Esophagus muscularis mucosa (tissue), 3 donors: ENCODE measurements around the gene TSTD1.

Experiments
- POLR2A ChIP-seq: fragments of 450-650 bp; IDR thresholded peaks from one replicate; pipeline ENCODE4 v1.6.1; 2017; ENCODE audit warnings: antibody characterized with exemption, moderate library complexity, mild to moderate bottlenecking, low read depth
- TF ChIP-seq, protein P1 (sequence below), 3 experiments: fragments of 200-600 bp in 2 of 3; fragments of 450-650 bp in 1 of 3; sonication (generic) in 2 of 3; IDR thresholded peaks; one replicate each; pipeline ENCODE4 v1.5.1; 2017 to 2019; ENCODE audit warnings: antibody characterized with exemption in 3 of 3, mild to moderate bottlenecking in 2 of 3, moderate library complexity in 1 of 3

DNA sequence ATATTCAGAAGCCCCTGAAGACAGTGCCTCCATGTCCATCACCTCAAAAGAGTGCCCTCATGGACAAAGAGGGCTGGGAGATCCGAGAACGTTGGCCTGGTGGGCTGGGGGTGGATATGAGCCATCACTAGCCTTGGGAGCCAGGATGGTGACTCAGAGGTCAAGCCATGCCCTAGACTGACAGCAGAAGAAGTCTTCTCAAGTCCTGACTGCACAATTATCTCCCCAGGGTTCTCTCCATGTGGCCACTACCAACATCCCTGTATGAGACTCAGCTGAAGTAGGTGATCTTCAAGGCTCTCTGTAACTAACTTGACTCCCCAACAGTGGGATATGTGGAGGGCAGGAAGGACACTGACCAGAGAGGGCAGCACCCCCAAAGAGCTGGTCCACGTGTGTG, 14.1 kb upstream of the TSTD1 start:
- TF ChIP-seq, protein P1, sequence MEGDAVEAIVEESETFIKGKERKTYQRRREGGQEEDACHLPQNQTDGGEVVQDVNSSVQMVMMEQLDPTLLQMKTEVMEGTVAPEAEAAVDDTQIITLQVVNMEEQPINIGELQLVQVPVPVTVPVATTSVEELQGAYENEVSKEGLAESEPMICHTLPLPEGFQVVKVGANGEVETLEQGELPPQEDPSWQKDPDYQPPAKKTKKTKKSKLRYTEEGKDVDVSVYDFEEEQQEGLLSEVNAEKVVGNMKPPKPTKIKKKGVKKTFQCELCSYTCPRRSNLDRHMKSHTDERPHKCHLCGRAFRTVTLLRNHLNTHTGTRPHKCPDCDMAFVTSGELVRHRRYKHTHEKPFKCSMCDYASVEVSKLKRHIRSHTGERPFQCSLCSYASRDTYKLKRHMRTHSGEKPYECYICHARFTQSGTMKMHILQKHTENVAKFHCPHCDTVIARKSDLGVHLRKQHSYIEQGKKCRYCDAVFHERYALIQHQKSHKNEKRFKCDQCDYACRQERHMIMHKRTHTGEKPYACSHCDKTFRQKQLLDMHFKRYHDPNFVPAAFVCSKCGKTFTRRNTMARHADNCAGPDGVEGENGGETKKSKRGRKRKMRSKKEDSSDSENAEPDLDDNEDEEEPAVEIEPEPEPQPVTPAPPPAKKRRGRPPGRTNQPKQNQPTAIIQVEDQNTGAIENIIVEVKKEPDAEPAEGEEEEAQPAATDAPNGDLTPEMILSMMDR (IDR thresholded peaks at IDR 0.05) = no peak
- no peak for TF ChIP-seq POLR2A
